Fibroblast of the aortic adventitia (primary cell): ENCODE results near the gene IPO4. TPM values are rescaled to one million over a fixed set of nuclear protein-coding genes. Genes with fewer than 3 reads are reported as not detected.

Experiments used
- DNase-seq: peaks from one replicate; pipeline ENCODE4 v3.0.0-alpha.2; 2010; ENCODE audit warnings: low read depth
- H3K4me3 ChIP-seq: 2 replicates; pipeline ENCODE4 v1.5.1; 2011; ENCODE audit warnings: low read depth, mild to moderate bottlenecking, control low read depth, low read length, moderate library complexity
- CTCF ChIP-seq: IDR thresholded peaks from 2 replicates; pipeline ENCODE4 v1.5.1; 2011; ENCODE audit warnings: mild to moderate bottlenecking, low read length, control low read depth, inconsistent platforms; ENCODE audit not compliant: insufficient read depth
- total RNA-seq: library from RNA; depleted of rRNA; stranded (reverse); fragments of >200 nt; gene quantifications from 2 replicates; pipeline ENCODE4 v1.2.3, GENCODE V29; 2012; ENCODE audit warnings: low replicate concordance

Gene IPO4
- total RNA-seq, 1 donor, result 44.0 TPM

- DNase-seq, result no peak
- no peak within 1 kb of the TSS for H3K4me3 ChIP-seq
- no peak for TF ChIP-seq CTCF
These were observed 17.0 kb downstream of the IPO4 start, which contains the start of gene REC8 for GRCh38 chr14:24171422-24172260. REC8 (plus strand) TSS chr14:24172080; CDS start chr14:24172553, 473 bp downstream.

- DNase-seq, result peak; percentile 16
- TF ChIP-seq CTCF, result no peak
- no peak overlapping the region for H3K4me3 ChIP-seq
These were observed 21.0 kb downstream of the IPO4 start for GRCh38 chr14:24167469-24168114.

DNA sequence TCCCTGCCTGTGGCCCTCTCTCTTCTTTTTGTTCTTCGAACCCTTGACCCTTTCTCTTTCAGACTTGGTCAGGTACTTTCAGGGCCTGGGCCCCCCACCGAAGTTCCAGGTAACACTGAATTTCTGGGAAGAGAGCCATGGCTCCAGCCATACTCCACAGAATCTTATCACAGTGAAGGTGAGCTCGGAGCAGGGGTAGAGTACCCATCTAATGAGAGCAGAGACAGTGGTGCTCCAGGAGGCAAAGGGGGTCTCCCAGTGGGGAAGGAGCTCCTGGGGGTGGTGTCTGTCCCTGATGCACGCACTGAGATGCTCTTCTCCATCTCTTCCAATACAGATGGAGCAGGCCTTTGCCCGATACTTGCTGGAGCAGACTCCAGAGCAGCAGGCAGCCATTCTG lies 22.8 kb downstream of the IPO4 start:
- no peak overlapping the region for H3K4me3 ChIP-seq
- TF ChIP-seq CTCF, result no peak
- no peak for DNase-seq

DNA sequence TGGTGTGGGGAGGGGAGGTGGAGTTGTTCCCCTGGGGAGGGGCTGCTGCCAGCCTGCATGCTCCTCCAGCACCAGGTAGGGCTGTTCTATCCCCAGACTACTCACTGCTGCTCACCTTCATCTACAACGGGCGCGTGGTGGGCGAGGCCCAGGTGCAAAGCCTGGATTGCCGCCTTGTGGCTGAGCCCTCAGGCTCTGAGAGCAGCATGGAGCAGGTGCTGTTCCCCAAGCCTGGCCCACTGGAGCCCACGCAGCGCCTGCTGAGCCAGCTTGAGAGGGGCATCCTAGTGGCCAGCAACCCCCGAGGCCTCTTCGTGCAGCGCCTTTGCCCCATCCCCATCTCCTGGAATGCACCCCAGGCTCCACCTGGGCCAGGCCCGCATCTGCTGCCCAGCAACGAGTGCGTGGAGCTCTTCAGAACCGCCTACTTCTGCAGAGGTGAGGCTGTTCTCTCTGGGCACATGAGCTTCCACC lies 24.1 kb downstream of the IPO4 start:
- TF ChIP-seq CTCF, result no peak
- no peak overlapping the region for H3K4me3 ChIP-seq
- no peak for DNase-seq

- no peak for TF ChIP-seq CTCF
- peak; percentile 44 for DNase-seq
- peak overlapping the region; percentile 70 for H3K4me3 ChIP-seq
These were observed 26.5 kb downstream of the IPO4 start for GRCh38 chr14:24162093-24162492.

GRCh38 chr14:24160850-24161804 lies 27.5 kb downstream of the IPO4 start, which contains the start of gene IRF9:
IRF9 (plus strand) TSS chr14:24161265; CDS start chr14:24162145, 880 bp downstream.
- peak; percentile 88 for TF ChIP-seq CTCF
- peak within 1 kb of the TSS; percentile 70 for H3K4me3 ChIP-seq
- DNase-seq, result peak; percentile 96
